Ammon's horn (tissue), 1 donor: ENCODE data around the gene PEPD.

Source experiments
- DNase-seq: peaks from one replicate; pipeline ENCODE4 v3.0.0-alpha.2; 2016; ENCODE audit warnings: low spot score

The PEPD gene

DNA sequence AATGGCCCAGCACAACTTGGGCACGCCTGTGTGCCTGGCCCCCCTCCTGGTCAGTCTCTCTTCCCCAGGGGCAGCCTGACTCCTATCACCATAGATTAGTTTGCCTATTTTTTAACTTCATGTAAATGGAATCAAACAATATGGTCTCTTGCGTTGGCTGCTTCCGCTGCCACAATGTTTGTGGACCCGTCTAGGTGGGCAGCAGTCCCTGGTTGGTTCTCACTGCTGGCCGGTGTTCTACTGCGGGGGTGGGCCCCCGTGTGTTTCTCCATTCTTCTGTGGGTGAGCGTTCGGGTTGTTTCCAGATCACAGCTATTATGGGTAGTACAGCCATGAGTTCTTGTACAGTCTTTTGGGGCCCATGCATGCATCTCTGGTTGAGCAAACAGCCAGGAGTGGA, 100.8 kb downstream of the PEPD start:
- DNase-seq, result no peak

DNA sequence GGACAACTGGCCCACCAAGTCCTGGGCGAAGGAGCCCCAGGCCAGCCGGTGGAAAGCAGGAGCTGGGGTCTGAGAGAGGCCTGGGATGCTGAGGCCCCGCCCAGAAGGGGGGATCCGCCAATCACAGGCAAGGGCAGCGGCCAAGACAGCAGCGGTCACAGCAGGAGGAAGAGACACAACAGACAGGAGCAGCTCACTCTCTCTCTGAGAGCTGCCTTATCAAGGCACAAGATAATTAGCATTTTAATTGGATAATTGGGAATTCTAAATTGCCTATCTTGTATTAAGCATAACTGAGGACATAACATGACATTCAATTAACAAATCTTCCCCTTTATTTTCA, 101.8 kb downstream of the PEPD start:
- DNase-seq, result no peak

GRCh38 chr19:33418871-33419787, 102.5 kb downstream of the PEPD start:
- no peak for DNase-seq

GRCh38 chr19:33418461-33418860, 103.1 kb downstream of the PEPD start:
- DNase-seq, result no peak

GRCh38 chr19:33417751-33418150, 103.8 kb downstream of the PEPD start:
- DNase-seq, result no peak

- peak; percentile 60 for DNase-seq
These were observed 105.0 kb downstream of the PEPD start for GRCh38 chr19:33416307-33417215.

DNA sequence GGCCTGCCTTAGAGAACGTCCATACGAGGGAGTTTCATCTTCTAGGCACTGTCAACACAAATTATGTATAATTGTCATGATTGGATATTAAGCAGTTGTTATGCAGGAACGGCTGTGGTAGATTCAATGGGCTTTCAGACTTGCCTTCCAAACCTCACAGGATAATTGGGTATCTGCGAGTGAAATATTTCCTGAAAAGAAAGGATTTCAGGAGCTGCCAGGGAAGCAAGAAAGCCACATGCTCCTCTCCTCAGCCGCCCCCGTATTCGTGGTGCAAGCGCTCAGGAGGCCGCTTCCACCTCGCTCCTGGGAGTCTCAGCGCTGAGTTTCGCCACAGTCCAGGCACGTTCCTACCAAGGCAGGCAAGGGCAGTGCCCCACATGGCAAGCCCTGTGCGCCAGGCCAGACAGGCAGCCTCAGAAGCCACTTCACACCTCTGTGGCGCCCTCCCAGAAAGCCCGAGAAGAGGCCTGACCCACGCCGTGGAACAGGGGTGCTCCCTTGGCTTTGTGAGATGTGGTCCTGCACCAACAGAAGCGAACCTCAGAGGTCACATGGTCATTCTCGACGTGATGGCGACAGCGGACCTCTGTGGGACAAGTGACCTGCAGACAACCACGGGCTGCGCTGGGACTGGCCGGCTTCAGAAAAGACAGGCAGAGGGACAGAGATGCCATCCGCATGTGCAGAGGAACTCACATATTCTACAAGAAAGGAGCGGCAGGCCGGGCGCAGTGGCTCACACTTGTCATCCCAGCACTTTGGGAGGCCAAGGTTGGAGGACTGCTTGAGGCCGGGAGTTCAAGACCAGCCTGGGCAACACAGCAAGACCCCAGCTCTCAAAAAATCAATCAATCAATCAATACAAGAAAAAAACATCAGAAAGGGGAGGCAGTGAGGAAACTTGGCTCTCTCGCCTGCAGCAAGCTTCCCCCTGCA, 106.7 kb downstream of the PEPD start:
- no peak for DNase-seq

DNA sequence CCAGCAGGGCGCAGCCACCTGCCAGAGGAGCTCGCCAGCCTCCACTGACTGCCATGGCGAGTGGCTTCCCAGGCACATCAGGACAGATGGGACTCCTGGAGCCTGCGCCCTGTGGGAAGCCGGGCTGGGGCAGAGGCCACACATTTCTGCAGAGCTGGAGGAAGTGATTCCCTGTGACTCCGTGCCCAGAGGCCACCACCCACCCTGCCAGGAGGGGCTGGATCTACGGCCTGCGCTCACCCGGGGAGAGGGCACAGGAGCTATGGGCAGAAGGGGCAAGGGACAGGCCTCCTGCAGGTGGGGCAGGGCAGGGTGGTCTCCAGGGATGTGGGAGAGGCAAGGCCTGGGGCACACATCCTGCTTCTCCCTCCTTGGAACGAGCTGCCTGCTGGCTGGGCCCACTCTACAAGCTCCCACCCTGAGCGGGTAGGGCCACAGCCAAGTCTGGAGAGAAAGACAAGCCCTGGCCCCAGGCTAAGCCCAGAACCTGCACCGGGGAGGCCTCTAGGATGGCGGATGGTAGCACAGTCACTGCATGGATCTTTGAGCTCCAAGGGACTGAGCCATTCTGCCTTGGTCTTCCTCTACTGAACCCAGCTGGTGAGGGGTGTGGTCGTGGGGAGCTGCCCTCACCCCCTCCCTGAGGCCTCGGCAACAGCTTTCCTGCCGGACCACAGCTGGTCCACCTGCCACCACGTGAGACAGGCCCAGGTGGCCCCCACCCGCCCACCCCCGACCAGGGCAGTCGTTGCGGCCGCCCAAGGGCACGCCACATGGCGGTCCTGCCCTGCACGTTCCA, 107.5 kb downstream of the PEPD start:
- DNase-seq, result no peak

DNA sequence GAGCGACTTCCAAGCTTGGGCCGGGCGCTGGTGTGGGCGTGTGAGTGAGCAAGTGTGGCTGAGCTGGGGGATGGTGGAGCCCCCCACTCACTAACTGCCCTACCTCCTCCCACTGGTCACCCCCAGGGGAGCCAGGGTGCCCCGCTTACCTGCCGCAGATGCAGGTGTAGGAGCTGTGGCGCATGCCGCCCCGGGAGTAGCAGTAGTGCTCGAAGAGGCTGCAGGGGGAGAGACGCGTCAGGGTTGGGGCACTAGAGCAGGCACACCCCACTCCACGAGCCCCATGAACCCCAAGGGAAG, 108.2 kb downstream of the PEPD start:
- DNase-seq, result no peak

GRCh38 chr19:33412601-33413425, 108.8 kb downstream of the PEPD start:
- DNase-seq, result no peak

DNA sequence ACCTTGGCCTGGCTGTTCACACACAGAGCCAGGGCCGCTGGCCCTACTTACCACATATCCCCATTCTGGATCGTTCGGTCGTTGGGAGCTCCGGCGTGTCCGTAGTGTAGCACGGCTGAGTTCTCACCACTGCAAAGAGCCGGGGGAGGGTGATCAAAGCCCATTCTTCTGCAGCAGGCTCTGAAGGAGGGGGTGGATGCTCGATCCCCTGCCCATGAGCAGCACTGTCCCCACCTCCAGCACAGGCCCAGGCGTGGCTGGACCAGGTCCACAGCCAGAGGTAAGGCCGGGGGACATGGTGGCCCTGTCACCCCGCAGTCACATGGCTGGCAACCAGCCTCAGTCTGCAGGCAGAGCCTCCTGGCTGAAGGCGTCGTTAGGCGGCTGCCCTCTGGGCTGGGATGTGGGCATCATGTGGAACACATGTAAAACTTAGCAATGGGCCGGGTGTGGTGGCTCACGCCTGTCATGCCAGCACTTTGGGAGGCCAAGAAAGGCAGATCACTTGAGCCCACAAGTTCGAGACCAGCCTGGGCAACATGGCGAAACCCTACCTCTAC, 109.9 kb downstream of the PEPD start:
- no peak for DNase-seq

DNA sequence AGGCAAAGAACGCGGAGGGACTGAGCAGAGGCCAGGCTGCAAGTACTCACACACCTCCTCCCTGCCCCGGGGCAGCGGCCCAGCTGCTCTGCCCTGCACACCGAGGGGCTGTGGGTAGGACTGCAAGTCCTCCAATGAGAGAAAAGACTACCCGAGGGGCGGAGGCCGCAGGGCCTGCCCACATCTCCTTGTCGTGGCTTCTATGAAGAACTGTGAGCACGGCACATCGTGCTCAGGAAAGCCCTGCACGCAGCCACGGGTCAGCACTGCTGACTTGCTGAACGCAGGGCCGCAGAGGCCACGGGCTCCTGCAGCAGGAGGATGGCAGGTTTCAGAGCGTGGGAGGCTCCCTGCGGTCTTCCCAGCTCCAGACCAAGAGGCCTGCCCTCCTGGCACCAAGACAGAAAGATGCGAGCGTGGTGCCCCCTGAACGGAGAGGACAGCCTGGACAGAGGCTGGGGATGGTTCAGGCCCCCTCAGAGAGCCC, 110.6 kb downstream of the PEPD start:
- DNase-seq, result no peak

GRCh38 chr19:33409906-33410685, 111.5 kb downstream of the PEPD start:
- no peak for DNase-seq

- no peak for DNase-seq
These were observed 112.8 kb downstream of the PEPD start for GRCh38 chr19:33408538-33409434.

DNA sequence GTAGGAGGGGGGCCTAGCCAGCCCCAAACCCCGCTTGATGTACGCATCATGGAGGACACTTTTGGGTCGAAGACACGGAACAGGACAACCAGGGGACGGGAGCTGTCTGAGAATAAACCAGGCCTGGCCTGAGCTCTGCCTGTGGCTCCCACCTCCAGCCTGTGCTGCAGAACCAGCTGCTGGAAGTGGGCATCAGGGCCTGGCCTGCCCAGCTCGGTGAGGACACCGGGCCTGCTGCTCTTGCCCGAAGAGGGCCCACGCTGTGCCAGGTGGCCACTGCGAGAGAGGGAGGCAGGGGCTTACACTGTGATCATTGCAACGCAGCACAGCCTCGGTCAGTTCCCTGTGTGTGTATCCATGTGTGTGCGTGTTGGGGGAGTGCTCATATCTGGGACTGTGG, 113.5 kb downstream of the PEPD start:
- DNase-seq, result no peak

- no peak for DNase-seq
These were observed 113.9 kb downstream of the PEPD start for GRCh38 chr19:33407716-33408115.

GRCh38 chr19:33407140-33407551, 114.4 kb downstream of the PEPD start:
- DNase-seq, result no peak
